Measurements from ENCODE around the gene PMS1. TPM values are rescaled to one million over a fixed set of nuclear protein-coding genes. Genes with fewer than 3 reads are reported as not detected.

The PMS1 gene
- total and polyA plus RNA-seq, 2 donors from 2014 or later: 6.9 to 23.5 TPM

DNA sequence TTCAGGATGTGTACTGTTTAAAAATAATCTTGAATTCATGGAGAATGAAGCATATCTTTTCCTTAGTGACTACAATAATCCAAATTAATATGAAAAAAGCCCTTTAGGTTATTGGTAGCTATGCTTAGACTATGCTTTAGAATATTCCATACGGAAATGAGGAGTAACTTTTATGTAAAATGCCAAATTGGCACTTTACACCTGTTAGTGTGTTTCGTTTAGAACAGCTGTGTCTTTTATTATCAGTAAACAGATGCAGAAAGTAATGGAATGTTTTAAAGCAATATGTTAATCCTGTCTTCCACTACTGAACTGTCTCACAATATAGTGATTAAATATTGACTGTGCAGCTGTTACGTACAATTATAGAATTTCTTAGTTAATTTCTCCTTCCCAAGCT lies 129.6 kb downstream of the PMS1 start:
- H3K27ac ChIP-seq (ENCODE audit: low read depth in 2 of 2, low read length in 2 of 2): no peak overlapping the region
- DNase-seq (peak in 1 of 5 donors; percentile 2), FAIRE-seq (no peak)
- H3K27me3 ChIP-seq (ENCODE audit: control insufficient read depth, insufficient read depth, low read length): no peaks in the 10 kb centered on the region
- intact Hi-C loops (cut with DNase I): no loop called here
- no peaks in the 10 kb centered on the region for H3K4me1 ChIP-seq (ENCODE audit: control insufficient read depth in 2 of 3, insufficient read depth in 2 of 3, low read depth in 1 of 3, low read length in 3 of 3)
- H3K9ac ChIP-seq (ENCODE audit: low read length in 3 of 3): no peak overlapping the region
- H3K36me3 ChIP-seq (ENCODE audit: control insufficient read depth in 2 of 3, insufficient read depth in 3 of 3, low read length in 3 of 3): no peaks in the 10 kb centered on the region
- no peaks in the 10 kb centered on the region for H3K9me3 ChIP-seq (ENCODE audit: control insufficient read depth in 2 of 3, insufficient read depth in 1 of 3, low read length in 3 of 3)
- TF ChIP-seq, protein P1, sequence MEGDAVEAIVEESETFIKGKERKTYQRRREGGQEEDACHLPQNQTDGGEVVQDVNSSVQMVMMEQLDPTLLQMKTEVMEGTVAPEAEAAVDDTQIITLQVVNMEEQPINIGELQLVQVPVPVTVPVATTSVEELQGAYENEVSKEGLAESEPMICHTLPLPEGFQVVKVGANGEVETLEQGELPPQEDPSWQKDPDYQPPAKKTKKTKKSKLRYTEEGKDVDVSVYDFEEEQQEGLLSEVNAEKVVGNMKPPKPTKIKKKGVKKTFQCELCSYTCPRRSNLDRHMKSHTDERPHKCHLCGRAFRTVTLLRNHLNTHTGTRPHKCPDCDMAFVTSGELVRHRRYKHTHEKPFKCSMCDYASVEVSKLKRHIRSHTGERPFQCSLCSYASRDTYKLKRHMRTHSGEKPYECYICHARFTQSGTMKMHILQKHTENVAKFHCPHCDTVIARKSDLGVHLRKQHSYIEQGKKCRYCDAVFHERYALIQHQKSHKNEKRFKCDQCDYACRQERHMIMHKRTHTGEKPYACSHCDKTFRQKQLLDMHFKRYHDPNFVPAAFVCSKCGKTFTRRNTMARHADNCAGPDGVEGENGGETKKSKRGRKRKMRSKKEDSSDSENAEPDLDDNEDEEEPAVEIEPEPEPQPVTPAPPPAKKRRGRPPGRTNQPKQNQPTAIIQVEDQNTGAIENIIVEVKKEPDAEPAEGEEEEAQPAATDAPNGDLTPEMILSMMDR (IDR thresholded peaks at IDR 0.05; ENCODE audit: borderline replicate concordance, extremely low read depth, insufficient read depth): no peak
- H3K4me3 ChIP-seq (ENCODE audit: low read length in 3 of 3): no peak overlapping the region

GRCh38 chr2:189916651-189917050 lies 132.4 kb downstream of the PMS1 start:
- FAIRE-seq (no peak), DNase-seq (no peak)
- intact Hi-C loops (cut with DNase I): no loop called here
- Histone ChIP-seq H3K4me3 (ENCODE audit: low read length in 3 of 3) (no peak overlapping the region), H3K27me3 (ENCODE audit: control insufficient read depth, insufficient read depth, low read length) (no peaks in the 10 kb centered on the region), H3K9me3 (ENCODE audit: control insufficient read depth in 2 of 3, insufficient read depth in 1 of 3, low read length in 3 of 3) (no peaks in the 10 kb centered on the region), H3K27ac (ENCODE audit: low read depth in 2 of 2, low read length in 2 of 2) (no peak overlapping the region), H3K4me1 (ENCODE audit: control insufficient read depth in 2 of 3, insufficient read depth in 2 of 3, low read depth in 1 of 3, low read length in 3 of 3) (no peaks in the 10 kb centered on the region), H3K36me3 (ENCODE audit: control insufficient read depth in 2 of 3, insufficient read depth in 3 of 3, low read length in 3 of 3) (no peaks in the 10 kb centered on the region), H3K9ac (ENCODE audit: low read length in 3 of 3) (no peak overlapping the region)
- TF ChIP-seq, protein P1 (IDR thresholded peaks at IDR 0.05; ENCODE audit: borderline replicate concordance, extremely low read depth, insufficient read depth): no peak

Other genes with a start within 250 kb of the PMS1 start
- gene SLC40A1, start 203.7 kb upstream of the PMS1 start, total RNA-seq: 78.4 TPM
- gene SLC40A1, start 203.7 kb upstream of the PMS1 start, polyA plus RNA-seq (ENCODE audit: insufficient read depth, low read depth, low replicate concordance): 45.8 TPM
- 28.6 TPM for gene ASNSD1, start 123.0 kb upstream of the PMS1 start, total RNA-seq
- 36.5 TPM for gene ASNSD1, start 123.0 kb upstream of the PMS1 start, polyA plus RNA-seq (ENCODE audit: insufficient read depth, low read depth, low replicate concordance)
- gene ANKAR, start 109.8 kb upstream of the PMS1 start, total RNA-seq: 12.4 TPM
- 3.4 TPM for gene ANKAR, start 109.8 kb upstream of the PMS1 start, polyA plus RNA-seq (ENCODE audit: insufficient read depth, low read depth, low replicate concordance)
- gene OSGEPL1, start 21.7 kb upstream of the PMS1 start, total RNA-seq: 6.7 TPM
- 8.0 TPM for gene OSGEPL1, start 21.7 kb upstream of the PMS1 start, polyA plus RNA-seq (ENCODE audit: insufficient read depth, low read depth, low replicate concordance)
- gene ORMDL1, start 111 bp upstream of the PMS1 start, total RNA-seq: 53.2 TPM
- gene ORMDL1, start 111 bp upstream of the PMS1 start, polyA plus RNA-seq (ENCODE audit: insufficient read depth, low read depth, low replicate concordance): 61.2 TPM